HG03139 (cell line): ENCODE data around the gene ACP3.

ENCODE experiments used
- ATAC-seq: cut with Tn5 transposase; IDR thresholded peaks from one replicate; pipeline ENCODE4 v1.9.1; 2021; ENCODE audit not compliant: unreplicated experiment

Gene ACP3

GRCh38 chr3:132405609-132406299 lies 88.5 kb downstream of the ACP3 start:
- ATAC-seq: no peak

- no peak for ATAC-seq
These were observed 89.4 kb downstream of the ACP3 start for GRCh38 chr3:132406587-132406986.

GRCh38 chr3:132407025-132407424 lies 89.8 kb downstream of the ACP3 start:
- ATAC-seq: no peak
